Measurements from ENCODE around the gene GABRP. TPM values are rescaled to one million over a fixed set of nuclear protein-coding genes. Genes with fewer than 3 reads are reported as not detected.

Gene GABRP
- total RNA-seq, 1 donor from 2014 or later, result not detected

DNA sequence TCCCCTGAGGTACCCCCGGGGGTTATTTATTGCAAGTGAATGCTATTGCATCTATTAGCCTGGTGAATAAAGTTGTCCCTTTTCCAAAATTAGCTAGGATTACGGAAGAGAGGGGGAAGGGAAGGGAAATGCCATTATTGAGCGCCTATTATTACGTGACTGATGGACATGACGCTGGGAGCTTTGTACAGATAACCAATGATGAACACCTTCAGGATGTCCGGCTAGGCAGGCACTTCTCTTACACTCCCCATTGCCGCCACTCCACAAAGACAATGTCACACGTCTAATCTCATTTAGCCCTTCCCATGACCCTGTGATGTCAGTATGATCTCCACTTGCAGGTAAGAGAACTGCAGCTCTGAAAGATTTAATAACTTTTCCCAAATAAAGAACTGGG lies 9.4 kb downstream of the GABRP start:
- Mint-ChIP-seq H3K36me3 (ENCODE audit: low read depth) (no peaks in the 10 kb centered on the region), H3K27me3 (ENCODE audit: low read depth) (peaks cover 36% of the 10 kb centered on the region), H3K9me3 (ENCODE audit: low read depth) (no peaks in the 10 kb centered on the region), H3K4me3 (ENCODE audit: unreplicated experiment) (no peak overlapping the region), H3K27ac (ENCODE audit: unreplicated experiment) (no peak overlapping the region), H3K4me1 (ENCODE audit: low read depth) (peaks cover 3% of the 10 kb centered on the region)
- DNase-seq (ENCODE audit: low spot score), result no peak
- no peak for TF ChIP-seq CTCF (IDR thresholded peaks at IDR 0.05)

DNA sequence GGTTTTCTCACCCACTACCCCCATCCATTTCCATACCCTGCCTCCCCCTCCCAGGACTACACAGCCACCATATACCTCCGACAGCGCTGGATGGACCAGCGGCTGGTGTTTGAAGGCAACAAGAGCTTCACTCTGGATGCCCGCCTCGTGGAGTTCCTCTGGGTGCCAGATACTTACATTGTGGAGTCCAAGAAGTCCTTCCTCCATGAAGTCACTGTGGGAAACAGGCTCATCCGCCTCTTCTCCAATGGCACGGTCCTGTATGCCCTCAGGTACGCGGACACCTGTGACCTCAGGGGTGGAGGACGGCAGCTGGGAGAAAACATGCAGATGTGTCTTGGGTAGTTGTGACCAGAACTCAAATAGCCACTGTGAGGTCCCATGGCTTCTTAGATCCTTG lies 11.6 kb downstream of the GABRP start:
- no peak overlapping the region for H3K27ac Mint-ChIP-seq (ENCODE audit: unreplicated experiment)
- TF ChIP-seq CTCF (IDR thresholded peaks at IDR 0.05), result no peak
- H3K36me3 Mint-ChIP-seq (ENCODE audit: low read depth), result peaks cover 2% of the 10 kb centered on the region
- DNase-seq (ENCODE audit: low spot score), result no peak
- H3K27me3 Mint-ChIP-seq (ENCODE audit: low read depth), result peaks cover 28% of the 10 kb centered on the region
- no peak overlapping the region for H3K4me3 Mint-ChIP-seq (ENCODE audit: unreplicated experiment)
- H3K9me3 Mint-ChIP-seq (ENCODE audit: low read depth), result peaks cover 6% of the 10 kb centered on the region
- peaks cover 3% of the 10 kb centered on the region for H3K4me1 Mint-ChIP-seq (ENCODE audit: low read depth)

DNA sequence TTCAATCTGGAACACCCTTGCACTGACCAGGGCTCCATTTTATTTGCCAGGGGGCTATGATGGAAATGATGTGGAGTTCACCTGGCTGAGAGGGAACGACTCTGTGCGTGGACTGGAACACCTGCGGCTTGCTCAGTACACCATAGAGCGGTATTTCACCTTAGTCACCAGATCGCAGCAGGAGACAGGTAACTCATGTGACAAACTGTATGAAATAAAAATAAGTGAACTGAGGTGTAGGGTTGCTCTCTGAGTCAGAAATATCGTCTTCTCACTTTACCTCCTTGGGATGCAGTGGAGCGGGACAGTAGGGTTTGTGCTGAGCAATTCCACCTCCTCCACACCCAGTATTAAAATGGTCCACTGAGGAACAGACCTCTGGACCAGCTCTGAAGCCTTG lies 22.1 kb downstream of the GABRP start:
- Mint-ChIP-seq H3K27me3 (ENCODE audit: low read depth) (peaks cover 38% of the 10 kb centered on the region), H3K36me3 (ENCODE audit: low read depth) (no peaks in the 10 kb centered on the region), H3K9me3 (ENCODE audit: low read depth) (no peaks in the 10 kb centered on the region), H3K4me3 (ENCODE audit: unreplicated experiment) (no peak overlapping the region), H3K4me1 (ENCODE audit: low read depth) (no peaks in the 10 kb centered on the region), H3K27ac (ENCODE audit: unreplicated experiment) (no peak overlapping the region)
- no peak for DNase-seq (ENCODE audit: low spot score)
- TF ChIP-seq CTCF (IDR thresholded peaks at IDR 0.05), result no peak

- no peaks in the 10 kb centered on the region for H3K4me1 Mint-ChIP-seq (ENCODE audit: low read depth)
- no peak overlapping the region for H3K27ac Mint-ChIP-seq (ENCODE audit: unreplicated experiment)
- H3K9me3 Mint-ChIP-seq (ENCODE audit: low read depth), result no peaks in the 10 kb centered on the region
- H3K36me3 Mint-ChIP-seq (ENCODE audit: low read depth), result no peaks in the 10 kb centered on the region
- TF ChIP-seq CTCF (IDR thresholded peaks at IDR 0.05), result peak; percentile 86
- peaks cover 22% of the 10 kb centered on the region for H3K27me3 Mint-ChIP-seq (ENCODE audit: low read depth)
- no peak overlapping the region for H3K4me3 Mint-ChIP-seq (ENCODE audit: unreplicated experiment)
- no peak for DNase-seq (ENCODE audit: low spot score)
Observed at GRCh38 chr5:170809551-170809950, 26.0 kb downstream of the GABRP start.

GRCh38 chr5:170811719-170812118 lies 28.2 kb downstream of the GABRP start:
- no peaks in the 10 kb centered on the region for H3K4me1 Mint-ChIP-seq (ENCODE audit: low read depth)
- DNase-seq (ENCODE audit: low spot score), result no peak
- no peak overlapping the region for H3K27ac Mint-ChIP-seq (ENCODE audit: unreplicated experiment)
- no peaks in the 10 kb centered on the region for H3K36me3 Mint-ChIP-seq (ENCODE audit: low read depth)
- no peak overlapping the region for H3K4me3 Mint-ChIP-seq (ENCODE audit: unreplicated experiment)
- TF ChIP-seq CTCF (IDR thresholded peaks at IDR 0.05), result no peak
- no peaks in the 10 kb centered on the region for H3K9me3 Mint-ChIP-seq (ENCODE audit: low read depth)
- H3K27me3 Mint-ChIP-seq (ENCODE audit: low read depth), result peaks cover 13% of the 10 kb centered on the region
